Activated CD8-positive, alpha-beta T cell treated with anti-CD3 and anti-CD28 coated beads, Interleukin-2, amount 10 ng/mL, durations not matched to agents 7 days and 5 days (primary cell): ENCODE data around the gene EMC9. TPM values are rescaled to one million over a fixed set of nuclear protein-coding genes. Genes with fewer than 3 reads are reported as not detected.

ENCODE experiments used
- ATAC-seq: fragments of 150-1000 bp; cut with Tn5 transposase; one replicate; pipeline ENCODE4 v1.10.0; 2021; ENCODE audit warnings: moderate library complexity
- CTCF ChIA-PET: fragments of 350-600 bp; sonication (Branson Sonifier 250); formaldehyde crosslinking; loops from one replicate; lab custom pipeline; 2021; ENCODE audit warnings: antibody characterized with exemption; lab: Charles Lee
- POLR2A ChIA-PET: fragments of 350-600 bp; sonication (Branson Sonifier 250); formaldehyde crosslinking; loops from one replicate; lab custom pipeline; 2021; ENCODE audit warnings: antibody characterized with exemption; lab: Charles Lee
- DNase-seq: peaks from one replicate; pipeline ENCODE4 v3.0.0-alpha.2; 2020
- H3K27ac Mint-ChIP-seq: one replicate; pipeline ENCODE4 v1.8.0; 2021; ENCODE audit warnings: mild to moderate bottlenecking, mixed read lengths
- H3K27me3 Mint-ChIP-seq: one replicate; pipeline ENCODE4 v1.8.0; 2021; ENCODE audit warnings: low read depth, mixed read lengths
- H3K36me3 Mint-ChIP-seq: one replicate; pipeline ENCODE4 v1.8.0; 2021; ENCODE audit warnings: low read depth, mixed read lengths
- H3K4me1 Mint-ChIP-seq: one replicate; pipeline ENCODE4 v1.8.0; 2021; ENCODE audit warnings: low read depth, mixed read lengths
- H3K4me3 Mint-ChIP-seq: one replicate; pipeline ENCODE4 v1.8.0; 2021; ENCODE audit warnings: mild to moderate bottlenecking, mixed read lengths
- H3K9me3 Mint-ChIP-seq: one replicate; pipeline ENCODE4 v1.8.0; 2022; ENCODE audit warnings: mixed read lengths; ENCODE audit not compliant: insufficient read depth
- total RNA-seq, 2 experiments: library from RNA; stranded (reverse); gene quantifications; one replicate each; pipeline ENCODE4 v1.2.3, GENCODE V29; 2021

EMC9 gene
- total RNA-seq, 2 experiments from 2014 or later: 49.9 to 53.2 TPM

- CTCF ChIA-PET: interaction anchor here (1.5 to 5.2 kb wide), 5 partner anchors 22 to 30 kb away, joined by 3 to 43 read pairs (median 8); partner anchors contain the start of genes DCAF11, IRF9 and NRL
- Mint-ChIP-seq H3K4me1 (peaks cover 54% of the 10 kb centered on the region), H3K4me3 (peak overlapping the region; percentile 97), H3K27ac (peak overlapping the region; percentile 68), H3K27me3 (no peaks in the 10 kb centered on the region), H3K9me3 (no peaks in the 10 kb centered on the region), H3K36me3 (peaks cover 63% of the 10 kb centered on the region)
- DNase-seq (no peak), ATAC-seq (no peak)
- POLR2A ChIA-PET: interaction anchor here (0.5 to 8.7 kb wide), 5 partner anchors 8 to 44 kb away, joined by 3 to 119 read pairs (median 56); partner anchors contain the start of genes DCAF11, IRF9, NRL and PSME2
These were observed 2.8 kb downstream of the EMC9 start for GRCh38 chr14:24138396-24139271.

- Mint-ChIP-seq H3K36me3 (peaks cover 56% of the 10 kb centered on the region), H3K27me3 (no peaks in the 10 kb centered on the region), H3K4me1 (peaks cover 49% of the 10 kb centered on the region), H3K27ac (peak overlapping the region; percentile 91), H3K4me3 (peak overlapping the region; percentile 86), H3K9me3 (no peaks in the 10 kb centered on the region)
- ATAC-seq: no peak
- CTCF ChIA-PET: interaction anchor here (0.7 to 5.2 kb wide), 6 partner anchors 9 to 170 kb away, joined by 3 to 43 read pairs (median 16); partner anchors contain the start of genes DCAF11, IRF9, NRL and PSME2
- POLR2A ChIA-PET: interaction anchor here (0.6 to 8.7 kb wide), 7 partner anchors 9 to 73 kb away, joined by 3 to 119 read pairs (median 7); partner anchors contain the start of genes DCAF11, IRF9, NRL and PSME2
- no peak for DNase-seq
These were observed 3.6 kb downstream of the EMC9 start for GRCh38 chr14:24137529-24138395.

- Mint-ChIP-seq H3K27ac (peak overlapping the region; percentile 91), H3K4me1 (peaks cover 51% of the 10 kb centered on the region), H3K4me3 (peak overlapping the region; percentile 86), H3K36me3 (peaks cover 52% of the 10 kb centered on the region), H3K27me3 (no peaks in the 10 kb centered on the region), H3K9me3 (no peaks in the 10 kb centered on the region)
- DNase-seq (peak; percentile 32), ATAC-seq (no peak)
- CTCF ChIA-PET: interaction anchor here (0.7 to 5.2 kb wide), 8 partner anchors 10 to 174 kb away, joined by 3 to 43 read pairs (median 6); partner anchors contain the start of genes DCAF11, IRF9, LTB4R and NRL
- POLR2A ChIA-PET: interaction anchor here (0.6 to 8.7 kb wide), 12 partner anchors 10 to 85 kb away, joined by 3 to 119 read pairs (median 6); partner anchors contain the start of genes CARMIL3, CHMP4A, DCAF11 and IPO4
These were observed 4.5 kb downstream of the EMC9 start for GRCh38 chr14:24136684-24137528.

GRCh38 chr14:24135834-24136683 lies 5.3 kb downstream of the EMC9 start, which contains the start of gene PSME1:
TSS of gene PSME1 (plus strand) at chr14:24136194. CDS start at chr14:24136263, 69 bp downstream.
- Mint-ChIP-seq H3K27me3 (no peaks in the 10 kb centered on the region), H3K36me3 (peaks cover 47% of the 10 kb centered on the region), H3K4me3 (peak within 1 kb of the TSS; percentile 86), H3K27ac (peak within 1 kb of the TSS; percentile 91), H3K4me1 (peaks cover 54% of the 10 kb centered on the region), H3K9me3 (no peaks in the 10 kb centered on the region)
- POLR2A ChIA-PET: interaction anchor here (0.5 to 8.7 kb wide), 17 partner anchors 9 to 174 kb away, joined by 3 to 119 read pairs (median 5); partner anchors contain the start of genes CARMIL3, CHMP4A, DCAF11 and IPO4
- ATAC-seq (peak; percentile 91), DNase-seq (peak; percentile 95)
- CTCF ChIA-PET: interaction anchor here (0.6 to 5.2 kb wide), 10 partner anchors 9 to 175 kb away, joined by 3 to 43 read pairs (median 5); partner anchors contain the start of genes DCAF11, IRF9, LTB4R and NRL

GRCh38 chr14:24135584-24135833 lies 5.9 kb downstream of the EMC9 start:
- Mint-ChIP-seq H3K4me3 (peak overlapping the region; percentile 86), H3K27ac (peak overlapping the region; percentile 86), H3K9me3 (no peaks in the 10 kb centered on the region), H3K4me1 (peaks cover 58% of the 10 kb centered on the region), H3K27me3 (no peaks in the 10 kb centered on the region), H3K36me3 (peaks cover 42% of the 10 kb centered on the region)
- CTCF ChIA-PET: interaction anchor here (0.6 to 5.2 kb wide), 8 partner anchors 12 to 77 kb away, joined by 3 to 43 read pairs (median 8); partner anchors contain the start of genes DCAF11, IRF9, NRL and PSME2
- POLR2A ChIA-PET: interaction anchor here (0.6 to 8.7 kb wide), 11 partner anchors 9 to 175 kb away, joined by 3 to 119 read pairs (median 6); partner anchors contain the start of genes CHMP4A, DCAF11, IPO4 and IRF9
- peak; percentile 3 for ATAC-seq
- peak; percentile 36 for DNase-seq

GRCh38 chr14:24133735-24134134 lies 7.7 kb downstream of the EMC9 start:
- H3K27me3 Mint-ChIP-seq: no peaks in the 10 kb centered on the region
- no peak overlapping the region for H3K27ac Mint-ChIP-seq
- no peaks in the 10 kb centered on the region for H3K9me3 Mint-ChIP-seq
- ChIA-PET CTCF (interaction anchor here (0.9 to 2.3 kb wide), 5 partner anchors 17 to 28 kb away, joined by 3 to 9 read pairs (median 3); partner anchors contain the start of genes DCAF11, IRF9 and NRL), POLR2A (interaction anchor here (1.4 to 8.7 kb wide), 4 partner anchors 8 to 27 kb away, joined by 3 to 119 read pairs (median 12); partner anchors contain the start of genes DCAF11, EMC9, IRF9 and NRL)
- DNase-seq (no peak), ATAC-seq (no peak)
- peaks cover 46% of the 10 kb centered on the region for H3K4me1 Mint-ChIP-seq
- H3K36me3 Mint-ChIP-seq: peaks cover 25% of the 10 kb centered on the region
- no peak overlapping the region for H3K4me3 Mint-ChIP-seq

GRCh38 chr14:24132976-24133375 lies 8.4 kb downstream of the EMC9 start:
- H3K27me3 Mint-ChIP-seq: no peaks in the 10 kb centered on the region
- no peaks in the 10 kb centered on the region for H3K9me3 Mint-ChIP-seq
- peaks cover 41% of the 10 kb centered on the region for H3K4me1 Mint-ChIP-seq
- no peak overlapping the region for H3K4me3 Mint-ChIP-seq
- DNase-seq: no peak
- ChIA-PET CTCF (interaction anchor here (0.7 to 2.3 kb wide), 6 partner anchors 8 to 75 kb away, joined by 3 to 9 read pairs (median 4); partner anchors contain the start of gene EMC9), POLR2A (interaction anchor here (1.0 to 8.7 kb wide), 7 partner anchors 8 to 28 kb away, joined by 3 to 119 read pairs (median 5); partner anchors contain the start of genes DCAF11, EMC9, IRF9 and NRL)
- peak overlapping the region; percentile 83 for H3K27ac Mint-ChIP-seq
- ATAC-seq: no peak
- H3K36me3 Mint-ChIP-seq: peaks cover 18% of the 10 kb centered on the region

GRCh38 chr14:24132061-24132685 lies 9.2 kb downstream of the EMC9 start:
- Mint-ChIP-seq H3K27me3 (no peaks in the 10 kb centered on the region), H3K9me3 (no peaks in the 10 kb centered on the region), H3K4me3 (peak overlapping the region; percentile 34), H3K4me1 (peaks cover 36% of the 10 kb centered on the region), H3K36me3 (peaks cover 10% of the 10 kb centered on the region), H3K27ac (peak overlapping the region; percentile 83)
- POLR2A ChIA-PET: interaction anchor here (1.0 to 8.7 kb wide), 7 partner anchors 9 to 29 kb away, joined by 3 to 119 read pairs (median 5); partner anchors contain the start of genes DCAF11, EMC9, IRF9 and NRL
- DNase-seq (peak; percentile 33), ATAC-seq (no peak)
- CTCF ChIA-PET: interaction anchor here (0.7 to 2.3 kb wide), 5 partner anchors 9 to 74 kb away, joined by 3 to 9 read pairs (median 4); partner anchors contain the start of gene EMC9

GRCh38 chr14:24131549-24131966 lies 9.8 kb downstream of the EMC9 start:
- Mint-ChIP-seq H3K36me3 (peaks cover 4% of the 10 kb centered on the region), H3K4me3 (no peak overlapping the region), H3K27ac (peak overlapping the region; percentile 83), H3K9me3 (no peaks in the 10 kb centered on the region), H3K27me3 (no peaks in the 10 kb centered on the region), H3K4me1 (peaks cover 31% of the 10 kb centered on the region)
- DNase-seq: no peak
- ChIA-PET CTCF (interaction anchor here (1.1 to 2.3 kb wide), 4 partner anchors 10 to 74 kb away, joined by 3 to 9 read pairs (median 5); partner anchors contain the start of gene EMC9), POLR2A (interaction anchor here (1.6 to 8.7 kb wide), 3 partner anchors 15 to 29 kb away, joined by 6 to 119 read pairs (median 17); partner anchors contain the start of genes DCAF11, IRF9, NRL and RNF31)
- no peak for ATAC-seq
